Measurements from ENCODE around the gene UPK2.

Gene UPK2

GRCh38 chr11:118917481-118918127 is 38.5 kb upstream of the UPK2 start:
- no peak for TF ChIP-seq CTCF (IDR thresholded peaks at IDR 0.05; ENCODE audit: insufficient read depth, low read length, missing control alignments)
- peak overlapping the region; percentile 50 for H3K4me3 ChIP-seq (ENCODE audit: low read depth, low read length)
- POLR2A ChIA-PET = interaction anchor here (1.2 to 1.3 kb wide), 3 partner anchors 8 to 130 kb away, joined by 3 to 11 read pairs (median 3); partner anchors contain the start of gene BCL9L
- CTCF ChIA-PET = interaction anchor here (0.7 to 1.2 kb wide), 4 partner anchors 9 to 408 kb away, joined by 3 to 4 read pairs (median 4); partner anchors contain the start of gene UPK2
- no peak for DNase-seq (ENCODE audit: low read depth, low spot score)

- POLR2A ChIA-PET = no interaction called here
- peak overlapping the region; percentile 50 for H3K4me3 ChIP-seq (ENCODE audit: low read depth, low read length)
- CTCF ChIA-PET = interaction anchor here (0.7 to 1.2 kb wide), 2 partner anchors 10 to 407 kb away, joined by 3 to 4 read pairs; no protein-coding TSS in a partner anchor
- DNase-seq (ENCODE audit: low read depth, low spot score) = no peak
- TF ChIP-seq CTCF (IDR thresholded peaks at IDR 0.05; ENCODE audit: insufficient read depth, low read length, missing control alignments) = no peak
Observed at GRCh38 chr11:118918128-118918685, 37.9 kb upstream of the UPK2 start.

GRCh38 chr11:118918686-118919280 is 37.3 kb upstream of the UPK2 start:
- DNase-seq (ENCODE audit: low read depth, low spot score) = no peak
- ChIA-PET CTCF (no interaction called here), POLR2A (no interaction called here)
- TF ChIP-seq CTCF (IDR thresholded peaks at IDR 0.05; ENCODE audit: insufficient read depth, low read length, missing control alignments) = no peak
- peak overlapping the region; percentile 100 for H3K4me3 ChIP-seq (ENCODE audit: low read depth, low read length)

- peak overlapping the region; percentile 100 for H3K4me3 ChIP-seq (ENCODE audit: low read depth, low read length)
- ChIA-PET POLR2A (interaction anchor here (2.2 kb wide), 1 partner anchor 129 kb away, joined by 10 read pairs; no protein-coding TSS in a partner anchor), CTCF (no interaction called here)
- TF ChIP-seq CTCF (IDR thresholded peaks at IDR 0.05; ENCODE audit: insufficient read depth, low read length, missing control alignments) = no peak
- no peak for DNase-seq (ENCODE audit: low read depth, low spot score)
Observed at GRCh38 chr11:118921121-118921928, 34.8 kb upstream of the UPK2 start.

- no peak for DNase-seq (ENCODE audit: low read depth, low spot score)
- ChIA-PET CTCF (interaction anchor here (0.9 to 1.2 kb wide), 2 partner anchors 17 to 35 kb away, joined by 3 read pairs; no protein-coding TSS in a partner anchor), POLR2A (interaction anchor here (0.7 to 2.2 kb wide), 5 partner anchors 26 to 174 kb away, joined by 3 to 10 read pairs (median 3); partner anchors contain the start of gene CENATAC)
- H3K4me3 ChIP-seq (ENCODE audit: low read depth, low read length) = peak overlapping the region; percentile 100
- TF ChIP-seq CTCF (IDR thresholded peaks at IDR 0.05; ENCODE audit: insufficient read depth, low read length, missing control alignments) = no peak
Observed at GRCh38 chr11:118921929-118922744, 34.0 kb upstream of the UPK2 start.

Measured in AG04449 (cell line).